Spleen (tissue), 7 donors: ENCODE results near the gene CGB1.

ENCODE experiments used
- POLR2A ChIP-seq, 3 donors: fragments of 450-650 bp; IDR thresholded peaks; one replicate each; pipeline ENCODE4 v1.5.1; 2017; ENCODE audit warnings: antibody characterized with exemption in 3 of 3, mild to moderate bottlenecking in 1 of 3
- TF ChIP-seq, protein P1 (sequence below), 11 experiments: fragments of 200-600 bp in 7 of 11; fragments of 450-650 bp in 4 of 11; sonication (generic) in 4 of 11; IDR thresholded peaks in 8 of 11; conservative IDR thresholded peaks in 3 of 11; 1 replicate in 7 of 11; 2 replicates in 4 of 11; pipeline versions ENCODE4 v1.4.0 to v1.8.0; 2016 to 2021; ENCODE audit warnings: antibody characterized with exemption in 11 of 11, inconsistent platforms in 4 of 11, mild to moderate bottlenecking in 1 of 11
- donor health status: DM: no; HTN: no; CAD: no; lungs with moderate emphysema.
- donor health status: DM: no; HTN: no; CAD: no.
- donor health status: DM: no; HTN: no; CAD: no.

DNA sequence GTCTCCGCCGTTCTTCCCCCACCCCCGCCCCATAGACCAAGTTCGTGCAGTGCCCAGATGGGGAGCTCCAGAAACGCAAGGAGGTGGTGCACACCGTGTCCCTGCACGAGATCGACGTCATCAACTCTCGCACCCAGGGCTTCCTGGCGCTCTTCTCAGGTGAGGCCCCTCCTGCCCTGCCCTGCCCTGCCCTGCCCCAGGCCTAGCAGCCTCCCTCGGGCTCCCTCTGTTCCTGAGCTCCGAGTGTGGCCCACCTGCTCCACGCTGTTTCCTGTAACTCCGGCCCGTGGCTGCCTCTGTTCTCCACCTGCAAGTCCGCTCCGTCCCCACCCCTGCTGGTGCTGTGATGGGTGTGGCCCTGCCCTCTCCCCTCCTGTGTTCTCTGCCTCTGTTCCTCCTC lies 26.2 kb downstream of the CGB1 start:
- TF ChIP-seq, protein P1, sequence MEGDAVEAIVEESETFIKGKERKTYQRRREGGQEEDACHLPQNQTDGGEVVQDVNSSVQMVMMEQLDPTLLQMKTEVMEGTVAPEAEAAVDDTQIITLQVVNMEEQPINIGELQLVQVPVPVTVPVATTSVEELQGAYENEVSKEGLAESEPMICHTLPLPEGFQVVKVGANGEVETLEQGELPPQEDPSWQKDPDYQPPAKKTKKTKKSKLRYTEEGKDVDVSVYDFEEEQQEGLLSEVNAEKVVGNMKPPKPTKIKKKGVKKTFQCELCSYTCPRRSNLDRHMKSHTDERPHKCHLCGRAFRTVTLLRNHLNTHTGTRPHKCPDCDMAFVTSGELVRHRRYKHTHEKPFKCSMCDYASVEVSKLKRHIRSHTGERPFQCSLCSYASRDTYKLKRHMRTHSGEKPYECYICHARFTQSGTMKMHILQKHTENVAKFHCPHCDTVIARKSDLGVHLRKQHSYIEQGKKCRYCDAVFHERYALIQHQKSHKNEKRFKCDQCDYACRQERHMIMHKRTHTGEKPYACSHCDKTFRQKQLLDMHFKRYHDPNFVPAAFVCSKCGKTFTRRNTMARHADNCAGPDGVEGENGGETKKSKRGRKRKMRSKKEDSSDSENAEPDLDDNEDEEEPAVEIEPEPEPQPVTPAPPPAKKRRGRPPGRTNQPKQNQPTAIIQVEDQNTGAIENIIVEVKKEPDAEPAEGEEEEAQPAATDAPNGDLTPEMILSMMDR (IDR thresholded peaks at IDR 0.05 in 8 of 11, conservative IDR thresholded peaks at IDR 0.05 in 3 of 11) = no peak
- TF ChIP-seq POLR2A (IDR thresholded peaks at IDR 0.05) = no peak
